ENCODE measurements around the gene CAMK2B.
"Not testable (repeated sequence)": the region's sequence is repeated elsewhere in the genome, so short reads cannot be mapped to it uniquely, and the experiment has no call there.

The CAMK2B gene

GRCh38 chr7:44187636-44188416, 137.6 kb downstream of the CAMK2B start:
- no peak for DNase-seq

- DNase-seq, result no peak
These were observed 138.7 kb downstream of the CAMK2B start for GRCh38 chr7:44186736-44187135.

GRCh38 chr7:44185729-44186128, 139.7 kb downstream of the CAMK2B start:
- DNase-seq, result no peak

- DNase-seq, result no peak
These were observed 140.4 kb downstream of the CAMK2B start for GRCh38 chr7:44184873-44185446.

- no peak for DNase-seq
These were observed 141.1 kb downstream of the CAMK2B start for GRCh38 chr7:44184206-44184872.

- no peak for DNase-seq
These were observed 142.0 kb downstream of the CAMK2B start for GRCh38 chr7:44183386-44183785.

- DNase-seq, result no peak
These were observed 142.6 kb downstream of the CAMK2B start for GRCh38 chr7:44182827-44183226.

GRCh38 chr7:44180631-44181030, 144.8 kb downstream of the CAMK2B start:
- no peak for DNase-seq

GRCh38 chr7:44177570-44178131, 147.7 kb downstream of the CAMK2B start:
- no peak for DNase-seq

- no peak for DNase-seq
These were observed 148.9 kb downstream of the CAMK2B start for GRCh38 chr7:44176486-44176885.

- DNase-seq, result no peak
These were observed 149.7 kb downstream of the CAMK2B start for GRCh38 chr7:44175730-44176129.

- DNase-seq, result not testable (repeated sequence)
These were observed 150.8 kb downstream of the CAMK2B start for GRCh38 chr7:44174694-44174948.

GRCh38 chr7:44173911-44174693, 151.3 kb downstream of the CAMK2B start:
- no peak for DNase-seq

- no peak for DNase-seq
These were observed 152.5 kb downstream of the CAMK2B start for GRCh38 chr7:44172803-44173424.

- DNase-seq, result no peak
These were observed 153.0 kb downstream of the CAMK2B start for GRCh38 chr7:44172352-44172751.

GRCh38 chr7:44171901-44172300, 153.5 kb downstream of the CAMK2B start:
- DNase-seq, result not testable (repeated sequence)

GRCh38 chr7:44167920-44168319, 157.5 kb downstream of the CAMK2B start:
- DNase-seq, result peak; percentile 46
